Activated naive CD4-positive, alpha-beta T cell treated with anti-CD3 and anti-CD28 coated beads, Interleukin-2, amount 50 U/mL, for 24 hours (primary cell): Measurements from ENCODE around the gene KRTAP4-1.
"Not testable (repeated sequence)": the region's sequence is repeated elsewhere in the genome, so short reads cannot be mapped to it uniquely, and the experiment has no call there.

Experiments used
- H3K27ac Mint-ChIP-seq: one replicate; pipeline ENCODE4 v1.8.0; 2021; ENCODE audit warnings: mild to moderate bottlenecking, mixed read lengths
- H3K27me3 Mint-ChIP-seq: one replicate; pipeline ENCODE4 v1.8.0; 2021; ENCODE audit warnings: mixed read lengths
- H3K36me3 Mint-ChIP-seq: one replicate; pipeline ENCODE4 v1.8.0; 2021; ENCODE audit warnings: mixed read lengths
- H3K4me1 Mint-ChIP-seq: one replicate; pipeline ENCODE4 v1.8.0; 2021; ENCODE audit warnings: mixed read lengths
- H3K4me3 Mint-ChIP-seq: one replicate; pipeline ENCODE4 v1.8.0; 2021; ENCODE audit warnings: mild to moderate bottlenecking, mixed read lengths
- H3K9me3 Mint-ChIP-seq: one replicate; pipeline ENCODE4 v1.8.0; 2021; ENCODE audit warnings: mixed read lengths

Gene KRTAP4-1

DNA sequence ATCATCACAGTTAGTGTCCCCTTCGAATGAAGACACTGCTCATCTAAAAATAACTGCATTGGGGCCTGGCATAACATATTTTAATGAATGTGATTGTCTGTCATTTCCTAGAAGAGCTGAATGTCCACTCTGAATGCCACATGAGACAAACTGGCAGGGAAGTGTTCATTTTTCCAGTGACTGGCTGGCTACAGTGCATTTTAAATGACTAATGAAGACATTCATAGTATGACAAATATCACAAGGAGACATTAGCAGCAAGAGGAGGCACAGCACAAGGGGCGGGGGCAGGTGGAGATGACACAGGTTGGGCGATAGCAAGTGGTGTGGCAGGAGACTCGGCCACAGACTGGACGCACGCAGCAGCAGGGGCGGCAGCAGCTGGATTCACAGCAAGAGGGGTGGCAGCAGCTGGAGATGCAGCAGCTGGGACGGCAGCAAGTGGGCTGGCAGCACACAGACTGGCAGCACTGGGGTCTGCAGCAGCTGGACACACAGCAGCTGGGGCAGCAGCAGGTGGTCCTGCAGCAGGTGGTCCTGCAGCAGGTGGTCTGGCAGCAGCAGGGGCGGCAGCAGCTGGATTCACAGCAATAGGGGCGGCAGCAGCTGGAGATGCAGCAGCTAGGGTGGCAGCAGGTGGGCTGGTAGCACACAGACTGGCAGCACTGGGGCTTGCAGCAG lies 35.6 kb downstream of the KRTAP4-1 start:
- H3K27ac Mint-ChIP-seq, H3K27me3 Mint-ChIP-seq, H3K36me3 Mint-ChIP-seq, H3K4me1 Mint-ChIP-seq, H3K4me3 Mint-ChIP-seq, H3K9me3 Mint-ChIP-seq: not testable (repeated sequence)

DNA sequence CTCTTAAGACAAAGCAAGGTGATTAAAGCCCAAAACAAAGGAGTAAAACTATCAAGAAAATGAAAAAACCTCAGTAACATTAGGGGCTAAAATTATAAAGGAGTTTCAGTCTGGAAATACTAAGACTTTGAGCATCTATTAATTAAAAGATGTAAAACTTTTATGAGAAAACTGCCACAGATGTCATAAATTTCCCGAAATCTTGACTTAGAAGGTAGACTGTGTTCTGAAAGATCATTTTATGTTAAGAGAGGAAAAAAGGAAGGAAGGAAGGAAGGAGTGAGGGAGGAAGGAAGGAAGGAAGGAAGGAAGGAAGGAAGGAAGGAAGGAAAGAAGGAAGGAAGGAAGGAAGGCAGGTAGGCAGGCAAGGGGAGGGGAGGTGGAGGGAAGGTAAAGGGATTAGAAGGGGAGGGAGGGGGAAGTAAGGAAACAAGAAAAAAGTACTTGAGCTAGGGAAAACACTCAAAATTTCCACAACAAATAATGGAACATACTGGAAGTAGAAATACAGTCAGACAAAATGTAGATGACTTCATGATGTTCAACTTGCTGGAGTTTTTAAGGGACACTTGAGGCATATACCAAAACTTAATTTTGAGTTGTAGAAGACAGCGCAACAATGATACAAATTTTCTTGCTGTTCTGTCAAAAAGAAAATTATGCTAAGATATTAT lies 37.0 kb downstream of the KRTAP4-1 start:
- H3K27me3 Mint-ChIP-seq, result no peaks in the 10 kb centered on the region
- peaks cover 11% of the 10 kb centered on the region for H3K9me3 Mint-ChIP-seq
- H3K4me3 Mint-ChIP-seq, result no peak overlapping the region
- peaks cover 9% of the 10 kb centered on the region for H3K36me3 Mint-ChIP-seq
- peak overlapping the region; percentile 5 for H3K27ac Mint-ChIP-seq
- no peaks in the 10 kb centered on the region for H3K4me1 Mint-ChIP-seq

DNA sequence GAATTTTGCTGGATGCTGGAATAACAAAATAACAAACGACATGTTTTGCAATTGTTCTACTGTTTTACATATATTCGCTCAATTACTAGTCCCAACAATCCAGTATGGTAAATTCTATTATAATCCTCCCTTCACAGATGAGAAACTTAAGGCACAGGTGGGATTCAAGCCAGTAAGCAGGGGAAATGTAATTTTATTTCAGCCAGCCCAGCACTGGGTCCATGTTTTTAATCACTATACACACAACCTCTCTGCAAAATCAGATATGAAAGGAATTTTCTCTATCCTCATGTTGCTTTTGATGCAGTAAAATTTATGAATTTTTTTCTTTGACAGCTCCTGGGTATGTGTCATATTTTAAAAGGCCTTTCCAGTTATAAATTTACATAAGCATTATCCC lies 39.5 kb downstream of the KRTAP4-1 start:
- Mint-ChIP-seq H3K4me1 (no peaks in the 10 kb centered on the region), H3K27me3 (no peaks in the 10 kb centered on the region), H3K4me3 (no peak overlapping the region), H3K27ac (no peak overlapping the region), H3K9me3 (peaks cover 15% of the 10 kb centered on the region), H3K36me3 (peaks cover 10% of the 10 kb centered on the region)

DNA sequence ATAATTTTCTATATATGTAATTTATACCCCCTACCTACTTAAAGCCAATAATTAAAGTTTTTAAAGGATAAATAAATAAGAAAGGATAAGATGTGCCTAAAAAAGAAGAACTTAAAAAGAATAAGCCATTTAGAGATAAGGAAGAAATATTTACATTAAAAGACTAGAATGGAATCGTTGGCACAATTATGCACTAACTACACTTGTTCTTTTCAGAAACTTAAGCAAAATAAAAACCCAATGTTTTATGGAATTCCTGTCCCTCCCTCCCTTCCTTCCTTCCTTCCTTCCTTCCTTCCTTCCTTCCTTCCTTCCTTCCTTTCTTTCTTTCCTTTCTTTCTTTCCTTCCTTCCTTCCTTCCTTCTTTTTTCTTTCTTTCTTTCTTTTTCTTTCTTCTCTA lies 39.9 kb downstream of the KRTAP4-1 start:
- Mint-ChIP-seq H3K27ac (no peak overlapping the region), H3K4me1 (no peaks in the 10 kb centered on the region), H3K4me3 (no peak overlapping the region), H3K9me3 (peaks cover 15% of the 10 kb centered on the region), H3K36me3 (peaks cover 10% of the 10 kb centered on the region), H3K27me3 (no peaks in the 10 kb centered on the region)

DNA sequence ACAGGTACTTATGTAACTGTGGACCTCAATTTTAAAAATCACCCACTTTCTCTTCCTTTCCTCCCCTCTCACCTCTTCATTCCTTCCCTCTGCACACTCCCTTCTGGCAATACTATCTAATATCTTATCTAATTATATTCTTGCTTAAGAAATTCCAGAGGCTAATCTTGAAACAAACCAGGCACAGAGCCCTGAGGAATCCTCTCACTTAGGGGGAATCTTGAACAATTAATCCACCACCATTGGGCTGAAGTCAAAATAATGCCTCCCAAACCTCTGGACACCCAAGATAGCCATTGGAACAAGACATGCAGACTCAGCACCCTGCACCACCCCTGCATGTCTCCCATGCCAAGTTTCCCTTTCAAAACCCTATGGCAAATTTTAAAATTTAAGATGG lies 43.4 kb downstream of the KRTAP4-1 start:
- Mint-ChIP-seq H3K36me3 (peaks cover 14% of the 10 kb centered on the region), H3K27me3 (no peaks in the 10 kb centered on the region), H3K4me1 (no peaks in the 10 kb centered on the region), H3K27ac (no peak overlapping the region), H3K4me3 (no peak overlapping the region), H3K9me3 (peaks cover 20% of the 10 kb centered on the region)

DNA sequence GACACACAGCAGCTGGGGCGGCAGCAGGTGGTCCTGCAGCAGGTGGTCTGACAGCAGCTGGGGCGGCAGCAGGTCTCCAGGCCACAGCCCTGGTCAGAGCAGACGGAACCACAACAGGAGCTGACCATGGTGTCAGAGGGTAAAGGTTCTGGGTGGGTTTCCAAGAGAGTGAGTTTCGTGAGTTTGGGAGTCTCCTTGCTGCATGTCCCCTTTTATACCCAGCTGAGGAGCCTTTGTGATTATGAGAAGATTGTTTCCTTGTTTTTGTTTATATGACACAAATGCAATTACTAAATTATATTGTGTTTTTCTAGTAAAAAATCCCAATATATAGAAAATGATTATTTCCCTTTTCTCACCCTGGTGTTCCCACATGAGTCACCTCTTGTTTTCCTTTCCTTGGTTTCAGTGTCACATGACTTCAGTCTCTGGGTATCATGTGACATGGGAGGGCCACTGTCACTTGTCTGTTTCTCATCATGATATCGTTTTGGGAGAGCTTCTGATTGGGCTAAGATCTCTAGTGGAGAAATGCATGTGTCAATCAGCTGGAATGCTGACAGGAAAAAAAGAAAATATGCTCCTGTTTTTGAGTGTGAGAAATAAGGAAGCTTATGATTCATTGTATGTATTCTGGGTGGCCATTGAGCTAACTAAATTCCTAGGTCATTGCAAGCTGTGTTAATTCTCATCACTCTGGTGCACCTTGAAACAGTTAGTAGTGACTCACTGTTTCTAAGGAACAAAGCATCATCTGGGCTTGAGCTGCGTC lies 44.2 kb downstream of the KRTAP4-1 start, which contains the start of gene KRTAP4-6:
Gene KRTAP4-6, minus strand, starts transcription at position 185 of the 772 bp plus-strand sequence. Its CDS starts 57 bp downstream, at position 128.
- Mint-ChIP-seq H3K36me3 (peaks cover 14% of the 10 kb centered on the region), H3K4me3 (no peak within 1 kb of the TSS), H3K27me3 (no peaks in the 10 kb centered on the region), H3K4me1 (no peaks in the 10 kb centered on the region), H3K9me3 (peaks cover 20% of the 10 kb centered on the region), H3K27ac (no peak within 1 kb of the TSS)

DNA sequence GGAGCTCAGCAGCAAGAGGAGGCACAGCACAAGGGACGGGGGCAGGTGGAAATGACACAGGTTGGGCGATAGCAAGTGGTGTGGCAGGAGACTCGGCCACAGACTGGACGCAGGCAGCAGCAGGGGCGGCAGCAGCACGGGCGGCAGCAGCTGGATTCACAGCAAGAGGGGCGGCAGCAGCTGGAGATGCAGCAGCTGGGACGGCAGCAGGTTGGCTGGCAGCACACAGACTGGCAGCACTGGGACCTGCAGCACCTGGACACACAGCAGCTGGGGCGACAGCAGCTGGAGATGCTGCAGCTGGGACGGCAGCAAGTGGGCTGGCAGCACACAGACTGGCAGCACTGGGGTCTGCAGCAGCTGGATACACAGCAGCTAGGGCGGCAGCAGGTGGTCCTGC lies 44.8 kb downstream of the KRTAP4-1 start:
- H3K27me3 Mint-ChIP-seq, H3K4me1 Mint-ChIP-seq, H3K27ac Mint-ChIP-seq, H3K4me3 Mint-ChIP-seq: not testable (repeated sequence)
- Mint-ChIP-seq H3K9me3 (peaks cover 20% of the 10 kb centered on the region), H3K36me3 (peaks cover 12% of the 10 kb centered on the region)
